Pons (tissue), 1 donor: ENCODE results near the gene INSC.

Source experiments
- DNase-seq: peaks from one replicate; pipeline ENCODE4 v3.0.0-alpha.2; 2016; ENCODE audit warnings: low spot score

The INSC gene

GRCh38 chr11:15289723-15290122, 175.0 kb downstream of the INSC start:
- DNase-seq = no peak

- DNase-seq = peak; percentile 12
Measured at GRCh38 chr11:15291885-15292284, 177.2 kb downstream of the INSC start.

GRCh38 chr11:15293975-15294620, 179.4 kb downstream of the INSC start:
- DNase-seq = no peak

- DNase-seq = no peak
Measured at GRCh38 chr11:15295695-15296094, 181.0 kb downstream of the INSC start.
